Activated CD4-positive, alpha-beta T cell treated with anti-CD3 and anti-CD28 coated beads for 36 hours (primary cell): ENCODE measurements around the gene BLID. TPM values are rescaled to one million over a fixed set of nuclear protein-coding genes. Genes with fewer than 3 reads are reported as not detected.

Experiments
- ATAC-seq: fragments of 200-7000 bp; cut with Tn5 transposase; one replicate; pipeline ENCODE4 v1.10.0; 2021; ENCODE audit warnings: mild to moderate bottlenecking, moderate library complexity
- CTCF ChIA-PET: fragments of 350-600 bp; sonication (Branson Sonifier 250); formaldehyde crosslinking; loops from one replicate; lab custom pipeline; 2021; ENCODE audit warnings: antibody characterized with exemption; lab: Charles Lee
- POLR2A ChIA-PET: fragments of 350-600 bp; sonication (Branson Sonifier 250); formaldehyde crosslinking; loops from one replicate; lab custom pipeline; 2021; ENCODE audit warnings: antibody characterized with exemption, inconsistent platforms; lab: Charles Lee
- DNase-seq: peaks from one replicate; pipeline ENCODE4 v3.0.0-alpha.2; 2020
- H3K27ac Mint-ChIP-seq: one replicate; pipeline ENCODE4 v1.8.0; 2021; ENCODE audit warnings: mixed read lengths
- H3K27me3 Mint-ChIP-seq: one replicate; pipeline ENCODE4 v1.8.0; 2021; ENCODE audit warnings: mixed read lengths
- H3K36me3 Mint-ChIP-seq: one replicate; pipeline ENCODE4 v1.8.0; 2021; ENCODE audit warnings: low read depth, mixed read lengths
- H3K4me1 Mint-ChIP-seq: one replicate; pipeline ENCODE4 v1.8.0; 2021; ENCODE audit warnings: mixed read lengths
- H3K4me3 Mint-ChIP-seq: one replicate; pipeline ENCODE4 v1.8.0; 2021; ENCODE audit warnings: mild to moderate bottlenecking, moderate library complexity, mixed read lengths
- H3K9me3 Mint-ChIP-seq: one replicate; pipeline ENCODE4 v1.8.0; 2021; ENCODE audit warnings: low read depth, mixed read lengths
- intact Hi-C, 2 experiments: fragments of 100-400 bp; cut with DNase I in 1 of 2; cut with micrococcal nuclease in 1 of 2; formaldehyde crosslinking; loops; one replicate each; pipeline versions ENCODE4 v1.14.2 to v1.15.1; 2022 to 2024; cut with DNase I, micrococcal nuclease
- total RNA-seq, 2 experiments: library from RNA; stranded (reverse); gene quantifications; one replicate each; pipeline ENCODE4 v1.2.3, GENCODE V29; 2021

The BLID gene
- total RNA-seq, 2 experiments from 2014 or later: not detected

GRCh38 chr11:122113836-122114825 is 1.9 kb downstream of the BLID start:
- intact Hi-C loops: no loop called here
- Mint-ChIP-seq H3K9me3 (no peaks in the 10 kb centered on the region), H3K4me1 (no peaks in the 10 kb centered on the region), H3K27me3 (peaks cover 5% of the 10 kb centered on the region), H3K36me3 (no peaks in the 10 kb centered on the region), H3K27ac (no peak overlapping the region), H3K4me3 (no peak overlapping the region)
- DNase-seq: no peak
- ChIA-PET POLR2A (no interaction called here), CTCF (interaction anchor here (1.0 kb wide), 1 partner anchor 458 kb away, joined by 4 read pairs; no protein-coding TSS in a partner anchor)
- ATAC-seq: no peak

GRCh38 chr11:122112470-122113365 is 3.3 kb downstream of the BLID start:
- ChIA-PET POLR2A (no interaction called here), CTCF (no interaction called here)
- H3K27me3 Mint-ChIP-seq: peaks cover 7% of the 10 kb centered on the region
- H3K4me3 Mint-ChIP-seq: no peak overlapping the region
- H3K36me3 Mint-ChIP-seq: no peaks in the 10 kb centered on the region
- no peaks in the 10 kb centered on the region for H3K4me1 Mint-ChIP-seq
- DNase-seq (no peak), ATAC-seq (no peak)
- intact Hi-C loops: no loop called here
- no peak overlapping the region for H3K27ac Mint-ChIP-seq
- H3K9me3 Mint-ChIP-seq: no peaks in the 10 kb centered on the region

- DNase-seq (no peak), ATAC-seq (no peak)
- ChIA-PET CTCF (no interaction called here), POLR2A (no interaction called here)
- H3K4me1 Mint-ChIP-seq: no peaks in the 10 kb centered on the region
- no peak overlapping the region for H3K4me3 Mint-ChIP-seq
- H3K27me3 Mint-ChIP-seq: peaks cover 8% of the 10 kb centered on the region
- intact Hi-C loops: loop anchor here (10.0 kb wide), 3 partner anchors 95 to 455 kb away; no protein-coding TSS in a partner anchor
- no peaks in the 10 kb centered on the region for H3K36me3 Mint-ChIP-seq
- no peak overlapping the region for H3K27ac Mint-ChIP-seq
- no peaks in the 10 kb centered on the region for H3K9me3 Mint-ChIP-seq
These were observed 6.1 kb downstream of the BLID start for GRCh38 chr11:122109932-122110331.

- Mint-ChIP-seq H3K9me3 (no peaks in the 10 kb centered on the region), H3K4me3 (no peak overlapping the region), H3K4me1 (no peaks in the 10 kb centered on the region), H3K27me3 (peaks cover 12% of the 10 kb centered on the region), H3K36me3 (no peaks in the 10 kb centered on the region), H3K27ac (no peak overlapping the region)
- ATAC-seq (no peak), DNase-seq (no peak)
- ChIA-PET POLR2A (no interaction called here), CTCF (interaction anchor here (0.8 to 1.0 kb wide), 3 partner anchors 21 to 1444 kb away, joined by 3 to 4 read pairs (median 3); no protein-coding TSS in a partner anchor)
- intact Hi-C loops: loop anchor here (10.0 kb wide), 3 partner anchors 96 to 454 kb away; no protein-coding TSS in a partner anchor
These were observed 7.2 kb downstream of the BLID start for GRCh38 chr11:122108828-122109227.

GRCh38 chr11:122108192-122108799 is 7.7 kb downstream of the BLID start:
- H3K4me3 Mint-ChIP-seq: no peak overlapping the region
- no peak overlapping the region for H3K27ac Mint-ChIP-seq
- H3K36me3 Mint-ChIP-seq: no peaks in the 10 kb centered on the region
- DNase-seq: peak; percentile 38
- peaks cover 12% of the 10 kb centered on the region for H3K27me3 Mint-ChIP-seq
- CTCF ChIA-PET: interaction anchor here (0.8 to 1.0 kb wide), 3 partner anchors 20 to 1443 kb away, joined by 3 to 4 read pairs (median 3); no protein-coding TSS in a partner anchor
- intact Hi-C loops: loop anchor here (10.0 kb wide), 3 partner anchors 97 to 453 kb away; no protein-coding TSS in a partner anchor
- H3K9me3 Mint-ChIP-seq: no peaks in the 10 kb centered on the region
- POLR2A ChIA-PET: interaction anchor here (0.7 kb wide), 1 partner anchor 465 kb away, joined by 3 read pairs; no protein-coding TSS in a partner anchor
- H3K4me1 Mint-ChIP-seq: no peaks in the 10 kb centered on the region
- ATAC-seq: no peak

- DNase-seq (no peak), ATAC-seq (no peak)
- peaks cover 12% of the 10 kb centered on the region for H3K27me3 Mint-ChIP-seq
- H3K4me1 Mint-ChIP-seq: no peaks in the 10 kb centered on the region
- ChIA-PET CTCF (interaction anchor here (0.6 kb wide), 1 partner anchor 675 kb away, joined by 4 read pairs; no protein-coding TSS in a partner anchor), POLR2A (interaction anchor here (0.7 kb wide), 2 partner anchors 275 to 464 kb away, joined by 3 read pairs; no protein-coding TSS in a partner anchor)
- H3K4me3 Mint-ChIP-seq: no peak overlapping the region
- H3K9me3 Mint-ChIP-seq: no peaks in the 10 kb centered on the region
- no peaks in the 10 kb centered on the region for H3K36me3 Mint-ChIP-seq
- H3K27ac Mint-ChIP-seq: no peak overlapping the region
- intact Hi-C loops: loop anchor here (10.0 kb wide), 3 partner anchors 97 to 453 kb away; no protein-coding TSS in a partner anchor
These were observed 8.4 kb downstream of the BLID start for GRCh38 chr11:122107566-122107965.

GRCh38 chr11:122107045-122107444 is 9.0 kb downstream of the BLID start:
- Mint-ChIP-seq H3K36me3 (no peaks in the 10 kb centered on the region), H3K27me3 (peaks cover 12% of the 10 kb centered on the region), H3K9me3 (no peaks in the 10 kb centered on the region), H3K4me3 (no peak overlapping the region), H3K27ac (no peak overlapping the region), H3K4me1 (no peaks in the 10 kb centered on the region)
- POLR2A ChIA-PET: interaction anchor here (0.7 kb wide), 1 partner anchor 275 kb away, joined by 3 read pairs; no protein-coding TSS in a partner anchor
- intact Hi-C loops: loop anchor here (10.0 kb wide), 3 partner anchors 98 to 452 kb away; no protein-coding TSS in a partner anchor
- CTCF ChIA-PET: interaction anchor here (1.0 kb wide), 1 partner anchor 319 kb away, joined by 3 read pairs; no protein-coding TSS in a partner anchor
- ATAC-seq: no peak
- no peak for DNase-seq

GRCh38 chr11:122105044-122105758 is 10.8 kb downstream of the BLID start:
- H3K4me3 Mint-ChIP-seq: no peak overlapping the region
- H3K36me3 Mint-ChIP-seq: no peaks in the 10 kb centered on the region
- peaks cover 23% of the 10 kb centered on the region for H3K27me3 Mint-ChIP-seq
- POLR2A ChIA-PET: no interaction called here
- intact Hi-C loops: loop anchor here (10.0 kb wide), 3 partner anchors 100 to 450 kb away; no protein-coding TSS in a partner anchor
- H3K9me3 Mint-ChIP-seq: no peaks in the 10 kb centered on the region
- no peak for DNase-seq
- H3K4me1 Mint-ChIP-seq: peaks cover 9% of the 10 kb centered on the region
- CTCF ChIA-PET: no interaction called here
- H3K27ac Mint-ChIP-seq: no peak overlapping the region
- no peak for ATAC-seq

- CTCF ChIA-PET: no interaction called here
These were observed 11.7 kb downstream of the BLID start for GRCh38 chr11:122104341-122104740.

GRCh38 chr11:122103726-122104125 is 12.3 kb downstream of the BLID start:
- no peaks in the 10 kb centered on the region for H3K9me3 Mint-ChIP-seq
- H3K4me1 Mint-ChIP-seq: peaks cover 14% of the 10 kb centered on the region
- no peaks in the 10 kb centered on the region for H3K36me3 Mint-ChIP-seq
- H3K27ac Mint-ChIP-seq: no peak overlapping the region
- peaks cover 31% of the 10 kb centered on the region for H3K27me3 Mint-ChIP-seq
- ATAC-seq: no peak
- H3K4me3 Mint-ChIP-seq: no peak overlapping the region
- no peak for DNase-seq
- CTCF ChIA-PET: no interaction called here
- intact Hi-C loops: loop anchor here (10.0 kb wide), 3 partner anchors 101 to 449 kb away; no protein-coding TSS in a partner anchor
- POLR2A ChIA-PET: no interaction called here

More at GRCh38 chr11:122104341-122104740, 11.7 kb downstream of the BLID start:
- no peak overlapping the region for H3K27ac Mint-ChIP-seq
- peaks cover 14% of the 10 kb centered on the region for H3K4me1 Mint-ChIP-seq
- no peaks in the 10 kb centered on the region for H3K36me3 Mint-ChIP-seq
- no peak for DNase-seq
- H3K9me3 Mint-ChIP-seq: no peaks in the 10 kb centered on the region
- intact Hi-C loops: loop anchor here (10.0 kb wide), 3 partner anchors 100 to 450 kb away; no protein-coding TSS in a partner anchor
- no peak for ATAC-seq
- H3K4me3 Mint-ChIP-seq: no peak overlapping the region
- peaks cover 29% of the 10 kb centered on the region for H3K27me3 Mint-ChIP-seq
- POLR2A ChIA-PET: no interaction called here
